ENCODE measurements around the gene KAZN. TPM values are rescaled to one million over a fixed set of nuclear protein-coding genes. Genes with fewer than 3 reads are reported as not detected.

Gene KAZN
- polyA plus RNA-seq, 1 donor (not counting 4 experiments of a cell fraction or from before 2014, with no cell fraction given): 5.9 TPM

DNA sequence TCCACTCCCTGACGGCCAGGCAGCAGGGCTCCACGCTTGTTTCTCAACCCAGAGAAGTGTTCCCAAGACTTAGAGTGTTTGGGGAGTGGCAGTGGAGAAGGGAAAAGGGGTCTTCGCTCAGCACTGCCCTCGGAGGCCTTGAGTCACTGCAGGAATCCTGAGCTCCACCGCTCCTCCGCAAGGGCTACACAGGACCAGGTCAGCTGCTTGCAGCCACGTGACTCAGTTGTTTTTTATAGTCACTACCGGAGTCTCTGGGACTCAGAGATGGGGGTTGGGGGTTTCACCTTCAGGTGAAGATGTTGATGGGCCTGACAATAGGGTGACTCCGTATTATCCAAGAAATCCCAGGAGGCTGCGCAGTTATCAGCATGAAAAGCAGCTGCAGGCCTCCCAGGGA, 478.9 kb downstream of the KAZN start:
- no peaks in the 10 kb centered on the region for H3K79me2 ChIP-seq (ENCODE audit: control insufficient read depth, insufficient read depth, low read length)
- no peaks in the 10 kb centered on the region for H3K9me3 ChIP-seq (ENCODE audit: control insufficient read depth, low read depth, low read length)
- FAIRE-seq: no peak
- H3K9ac ChIP-seq (ENCODE audit: control insufficient read depth, extremely low read depth, insufficient read depth, low read length): no peak overlapping the region
- DNase-seq (ENCODE audit: low read depth, low spot score): no peak
- no peak overlapping the region for H3K4me3 ChIP-seq (ENCODE audit: control insufficient read depth in 2 of 3, extremely low read depth in 1 of 3, insufficient read depth in 2 of 3, low read depth in 1 of 3, low read length in 3 of 3)
- dilution Hi-C loops (cut with MboI; ENCODE audit: extremely low pct_ligation_motif_present, low sequenced_read_pairs): loop anchor here (25.0 kb wide), 1 partner anchor 290 kb away; no protein-coding TSS in a partner anchor
- H3K4me2 ChIP-seq (ENCODE audit: control insufficient read depth, extremely low read depth, insufficient read depth, low read depth, low read length): no peak overlapping the region
- no peaks in the 10 kb centered on the region for H3K36me3 ChIP-seq (ENCODE audit: control insufficient read depth in 2 of 2, extremely low read depth in 1 of 2, insufficient read depth in 2 of 2, low read length in 2 of 2)
- no peak for TF ChIP-seq EZH2 (IDR thresholded peaks at IDR 0.05; ENCODE audit: low read length)
- TF ChIP-seq, protein P1, sequence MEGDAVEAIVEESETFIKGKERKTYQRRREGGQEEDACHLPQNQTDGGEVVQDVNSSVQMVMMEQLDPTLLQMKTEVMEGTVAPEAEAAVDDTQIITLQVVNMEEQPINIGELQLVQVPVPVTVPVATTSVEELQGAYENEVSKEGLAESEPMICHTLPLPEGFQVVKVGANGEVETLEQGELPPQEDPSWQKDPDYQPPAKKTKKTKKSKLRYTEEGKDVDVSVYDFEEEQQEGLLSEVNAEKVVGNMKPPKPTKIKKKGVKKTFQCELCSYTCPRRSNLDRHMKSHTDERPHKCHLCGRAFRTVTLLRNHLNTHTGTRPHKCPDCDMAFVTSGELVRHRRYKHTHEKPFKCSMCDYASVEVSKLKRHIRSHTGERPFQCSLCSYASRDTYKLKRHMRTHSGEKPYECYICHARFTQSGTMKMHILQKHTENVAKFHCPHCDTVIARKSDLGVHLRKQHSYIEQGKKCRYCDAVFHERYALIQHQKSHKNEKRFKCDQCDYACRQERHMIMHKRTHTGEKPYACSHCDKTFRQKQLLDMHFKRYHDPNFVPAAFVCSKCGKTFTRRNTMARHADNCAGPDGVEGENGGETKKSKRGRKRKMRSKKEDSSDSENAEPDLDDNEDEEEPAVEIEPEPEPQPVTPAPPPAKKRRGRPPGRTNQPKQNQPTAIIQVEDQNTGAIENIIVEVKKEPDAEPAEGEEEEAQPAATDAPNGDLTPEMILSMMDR (optimal IDR thresholded peaks at IDR 0.05 in 1 of 3, IDR thresholded peaks at IDR 0.05 in 1 of 3, conservative IDR thresholded peaks at IDR 0.05 in 1 of 3; ENCODE audit: extremely low read depth in 1 of 3, insufficient read depth in 2 of 3, low read length in 3 of 3): no peak
- H2AFZ ChIP-seq (ENCODE audit: control insufficient read depth, low read length): no peak overlapping the region
- H3K9me1 ChIP-seq (ENCODE audit: control insufficient read depth, extremely low read depth, insufficient read depth, low read length): no peaks in the 10 kb centered on the region
- H3K27ac ChIP-seq (ENCODE audit: control insufficient read depth, insufficient read depth, low read length): no peak overlapping the region
- no peaks in the 10 kb centered on the region for H3K4me1 ChIP-seq (ENCODE audit: control insufficient read depth, extremely low read depth, insufficient read depth, low read length)
- no peaks in the 10 kb centered on the region for H3K27me3 ChIP-seq (ENCODE audit: control insufficient read depth, extremely low read depth, insufficient read depth, low read length)
- H4K20me1 ChIP-seq (ENCODE audit: control insufficient read depth, extremely low read depth, insufficient read depth, low read length): no peaks in the 10 kb centered on the region

DNA sequence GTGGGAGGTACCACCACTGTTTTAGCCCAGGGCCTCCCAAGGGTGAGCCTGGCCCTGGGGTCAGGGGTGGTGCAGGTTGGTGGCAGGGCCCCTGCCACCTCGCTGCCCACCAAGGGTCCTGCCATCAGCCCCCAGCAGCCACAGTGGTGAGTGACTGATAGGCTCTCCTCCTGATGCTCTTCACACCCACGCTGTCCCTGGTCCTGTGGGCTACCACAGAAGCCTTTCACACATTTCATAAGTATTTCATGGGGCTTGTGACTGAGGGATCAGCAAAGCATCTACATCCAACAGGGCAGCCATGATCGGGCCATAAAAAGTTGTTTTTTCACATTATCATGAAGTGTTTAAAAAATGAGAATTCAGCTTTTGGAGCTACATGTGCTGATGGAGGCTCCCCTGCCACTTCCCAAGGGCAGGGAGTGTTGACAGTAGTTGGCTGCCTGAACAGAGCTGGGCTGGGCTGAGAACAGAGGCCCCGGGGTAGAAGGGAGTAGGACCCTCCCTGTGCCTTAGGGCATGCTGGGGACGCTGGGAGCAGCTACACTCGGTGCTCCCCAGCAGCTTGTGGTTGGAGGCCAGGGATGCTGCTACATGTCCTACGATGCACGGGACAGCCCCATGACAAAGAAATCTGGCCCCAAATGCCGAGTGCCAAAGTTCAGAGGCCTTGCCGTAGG, 482.0 kb downstream of the KAZN start:
- Histone ChIP-seq H2AFZ (ENCODE audit: control insufficient read depth, low read length) (no peak overlapping the region), H3K4me1 (ENCODE audit: control insufficient read depth, extremely low read depth, insufficient read depth, low read length) (peaks cover 6% of the 10 kb centered on the region), H3K4me3 (ENCODE audit: control insufficient read depth in 2 of 3, extremely low read depth in 1 of 3, insufficient read depth in 2 of 3, low read depth in 1 of 3, low read length in 3 of 3) (no peak overlapping the region), H3K27me3 (ENCODE audit: control insufficient read depth, extremely low read depth, insufficient read depth, low read length) (no peaks in the 10 kb centered on the region), H3K27ac (ENCODE audit: control insufficient read depth, insufficient read depth, low read length) (no peak overlapping the region), H3K4me2 (ENCODE audit: control insufficient read depth, extremely low read depth, insufficient read depth, low read depth, low read length) (no peak overlapping the region), H3K79me2 (ENCODE audit: control insufficient read depth, insufficient read depth, low read length) (no peaks in the 10 kb centered on the region), H3K9ac (ENCODE audit: control insufficient read depth, extremely low read depth, insufficient read depth, low read length) (no peak overlapping the region), H3K36me3 (ENCODE audit: control insufficient read depth in 2 of 2, extremely low read depth in 1 of 2, insufficient read depth in 2 of 2, low read length in 2 of 2) (no peaks in the 10 kb centered on the region), H4K20me1 (ENCODE audit: control insufficient read depth, extremely low read depth, insufficient read depth, low read length) (no peaks in the 10 kb centered on the region), H3K9me3 (ENCODE audit: control insufficient read depth, low read depth, low read length) (no peaks in the 10 kb centered on the region), H3K9me1 (ENCODE audit: control insufficient read depth, extremely low read depth, insufficient read depth, low read length) (no peaks in the 10 kb centered on the region)
- TF ChIP-seq, protein P1 (optimal IDR thresholded peaks at IDR 0.05 in 1 of 3, IDR thresholded peaks at IDR 0.05 in 1 of 3, conservative IDR thresholded peaks at IDR 0.05 in 1 of 3; ENCODE audit: extremely low read depth in 1 of 3, insufficient read depth in 2 of 3, low read length in 3 of 3): no peak
- no peak for TF ChIP-seq EZH2 (IDR thresholded peaks at IDR 0.05; ENCODE audit: low read length)
- DNase-seq (ENCODE audit: low read depth, low spot score) (no peak), FAIRE-seq (no peak)
- dilution Hi-C loops (cut with MboI; ENCODE audit: extremely low pct_ligation_motif_present, low sequenced_read_pairs): loop anchor here (25.0 kb wide), 1 partner anchor 293 kb away; no protein-coding TSS in a partner anchor
